ENCODE data around the gene TMEM119. TPM values are rescaled to one million over a fixed set of nuclear protein-coding genes. Genes with fewer than 3 reads are reported as not detected.

The TMEM119 gene
- total and polyA plus RNA-seq, 2 of the 8 experiments (the other 6 are each of a cell fraction or from before 2014, with no cell fraction given), result 0.35 to 0.61 TPM

DNA sequence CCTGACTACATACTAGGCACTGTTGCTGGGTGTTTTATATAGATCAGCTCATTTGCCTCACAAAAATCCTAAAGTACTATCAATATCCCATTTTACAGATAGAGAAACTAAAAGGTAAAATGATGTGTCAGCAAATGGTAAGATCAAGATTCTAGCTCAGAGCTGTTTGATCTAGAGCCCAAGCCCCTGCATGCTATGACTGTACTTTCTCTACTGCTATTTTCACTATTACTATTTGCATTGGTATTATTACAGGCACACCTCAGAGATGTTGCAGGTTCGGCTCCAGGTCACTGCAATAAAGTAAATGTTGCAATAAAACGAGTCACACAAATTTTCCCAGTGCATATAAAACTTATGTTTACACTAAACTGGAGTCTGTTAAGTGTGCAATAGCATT is 24.6 kb downstream of the TMEM119 start:
- H3K36me3 ChIP-seq (ENCODE audit: control insufficient read depth in 2 of 4, insufficient read depth in 4 of 4, low read length in 3 of 4), result peaks cover 0 to 11% (median 7%) of the 10 kb centered on the region in 4 experiments; a peak in 5 of 8 replicates
- ChIA-PET POLR2A (ENCODE audit: partially characterized antibody) (no interaction called here), CTCF (ENCODE audit: partially characterized antibody) (interaction anchor here (0.6 to 24.3 kb wide), 7 partner anchors 9 to 78 kb away, joined by 3 to 523 read pairs (median 5); partner anchors contain the start of gene SELPLG)
- H3K9me3 ChIP-seq (ENCODE audit: insufficient read depth in 2 of 2, low read depth in 1 of 2, low read length in 1 of 2), result no peaks in the 10 kb centered on the region
- H3K23ac ChIP-seq (ENCODE audit: insufficient read length), result no peak overlapping the region
- no peak overlapping the region for H2BK120ac ChIP-seq (replicated peaks; ENCODE audit: low read depth, low read length)
- no peak overlapping the region for H3K4me2 ChIP-seq (ENCODE audit: insufficient read depth in 1 of 2, low read depth in 2 of 2, low read length in 2 of 2)
- H2BK5ac ChIP-seq (ENCODE audit: low read depth, low read length), result no peak overlapping the region
- no peak overlapping the region for H3K18ac ChIP-seq (ENCODE audit: extremely low read depth, low read length)
- no peak overlapping the region for H3K14ac ChIP-seq (ENCODE audit: insufficient read length)
- no peak overlapping the region for H2BK15ac ChIP-seq (ENCODE audit: low read length)
- H3K79me1 ChIP-seq (ENCODE audit: low read depth, low read length), result no peaks in the 10 kb centered on the region
- no peak overlapping the region for H3K27ac ChIP-seq (ENCODE audit: low read depth, low read length)
- no peak overlapping the region for H4K5ac ChIP-seq (ENCODE audit: insufficient read length, low read depth, low read length)
- FAIRE-seq, result no peak
- H2BK12ac ChIP-seq (ENCODE audit: low read depth, low read length), result no peak overlapping the region
- H3K79me2 ChIP-seq (ENCODE audit: control insufficient read depth in 1 of 2, insufficient read depth in 2 of 2, low read length in 2 of 2), result no peaks in the 10 kb centered on the region
- H3K4me1 ChIP-seq (replicated peaks in 1 of 4; ENCODE audit: control insufficient read depth in 3 of 4, insufficient read depth in 4 of 4, low read length in 3 of 4), result no peaks in the 10 kb centered on the region
- H2AK5ac ChIP-seq (ENCODE audit: low read depth, low read length), result no peak overlapping the region
- H3K23me2 ChIP-seq (ENCODE audit: low read depth, low read length), result peaks cover 6% of the 10 kb centered on the region; the same call in 1 of the 2 replicates
- H4K20me1 ChIP-seq (replicated peaks in 1 of 2; ENCODE audit: control insufficient read depth in 1 of 2, insufficient read depth in 2 of 2, low read length in 2 of 2), result no peaks in the 10 kb centered on the region
- DNase-seq (ENCODE audit: low read depth in 1 of 2, low spot score in 2 of 2), result no peak
- H3K4ac ChIP-seq (replicated peaks; ENCODE audit: insufficient read length, low read depth, low read length), result no peak overlapping the region
- WGBS, 2 experiments (ENCODE audit: extremely low coverage in 1 of 2, insufficient coverage in 1 of 2, insufficient read length in 1 of 2, insufficient replicate concordance in 2 of 2, low coverage in 1 of 2, low lambda C conversion rate in 2 of 2, missing lambda C conversion rate in 1 of 2), result 75% methylated on average over 2 of the region's 2 CpGs; no CpG with 5 or more reads in 1 of the 2 experiments
- no peaks in the 10 kb centered on the region for H3K27me3 ChIP-seq (replicated peaks in 1 of 4; ENCODE audit: control insufficient read depth in 3 of 4, extremely low read depth in 1 of 4, insufficient read depth in 3 of 4, low read length in 3 of 4)
- no peak overlapping the region for H4K8ac ChIP-seq (ENCODE audit: extremely low read depth, insufficient read depth, low read length)
- H3K4me3 ChIP-seq (ENCODE audit: extremely low read depth in 1 of 4, insufficient read depth in 2 of 4, low read depth in 3 of 4, low read length in 4 of 4), result no peak overlapping the region
- H4K91ac ChIP-seq (replicated peaks; ENCODE audit: insufficient read length, low read length), result no peak overlapping the region
- no peak overlapping the region for H3K9ac ChIP-seq (replicated peaks in 1 of 4; ENCODE audit: extremely low read depth in 1 of 4, low read depth in 3 of 4, low read length in 3 of 4)
- no peak overlapping the region for H2BK20ac ChIP-seq (ENCODE audit: low read length)
- H2AFZ ChIP-seq (ENCODE audit: low read length), result no peak overlapping the region
- H3K56ac ChIP-seq (replicated peaks; ENCODE audit: insufficient read length, low read depth, low read length), result no peak overlapping the region
- TF ChIP-seq GTF2F1 (IDR thresholded peaks at IDR 0.05; ENCODE audit: borderline replicate concordance, low read depth, low read length), result no peak
- TF ChIP-seq RBBP5 (IDR thresholded peaks at IDR 0.05; ENCODE audit: borderline replicate concordance, low read depth, low read length), result no peak
